GM12878 (cell line): ENCODE results near the gene LHX6. TPM values are rescaled to one million over a fixed set of nuclear protein-coding genes. Genes with fewer than 3 reads are reported as not detected.

Source experiments
- ATAC-seq: fragments of 200-7000 bp; cut with Tn5 transposase; 3 replicates; pipeline ENCODE4 v1.9.1; 2020; ENCODE audit warnings: mild to moderate bottlenecking, moderate library complexity
- BruUV-seq: library from RNA; stranded (reverse); fragments of 400-500 nt; replicated peaks from 2 replicates; lab custom pipeline; 2021; lab: Mats Ljungman, UMichigan
- CTCF ChIA-PET: fragments of 300-600 bp; sonication (Branson Sonifier 250); formaldehyde crosslinking; extraction: SDS; loops from one replicate; lab custom pipeline; 2021; ENCODE audit warnings: inconsistent platforms; lab: Yijun Ruan, JAX
- POLR2A ChIA-PET: fragments of 350-600 bp; formaldehyde crosslinking; extraction: SDS; loops from one replicate; lab custom pipeline; 2021; ENCODE audit warnings: inconsistent platforms; lab: Charles Lee
- RAD21 ChIA-PET: fragments of 300-600 bp; sonication (Branson Sonifier 250); formaldehyde crosslinking; loops from one replicate; lab custom pipeline; 2023; ENCODE audit warnings: antibody characterized with exemption; ENCODE audit not compliant: unreplicated experiment; lab: Charles Lee
- SMC1A ChIA-PET: fragments of 300-600 bp; sonication (Branson Sonifier 250); formaldehyde crosslinking; loops from one replicate; lab custom pipeline; 2023; ENCODE audit not compliant: unreplicated experiment, uncharacterized antibody; lab: Charles Lee
- DNase-seq: peaks from one replicate; pipeline ENCODE4 v3.0.0-alpha.2; 2011; ENCODE audit warnings: low read depth, low spot score
- FAIRE-seq: peaks from 3 replicates; lab custom pipeline; 2011; peaks lifted over from hg19 to GRCh38; lab: Jason Lieb, UNC
- H2AFZ ChIP-seq: 2 replicates; pipeline ENCODE4 v1.6.0; 2011; ENCODE audit warnings: low read depth, low read length, control low read depth; ENCODE audit not compliant: control insufficient read depth
- H3K27ac ChIP-seq: 2 replicates; pipeline ENCODE4 v1.5.1; 2011; ENCODE audit warnings: control low read depth; ENCODE audit not compliant: control insufficient read depth, insufficient read depth
- H3K27me3 ChIP-seq, 2 experiments: replicated peaks in 1 of 2; 2 replicates each; pipeline versions ENCODE4 v1.6.0 to v1.6.1; 2011; ENCODE audit warnings: low read length in 1 of 2; ENCODE audit not compliant: control insufficient read depth in 2 of 2, insufficient read depth in 2 of 2
- H3K36me3 ChIP-seq, 2 experiments: 2 replicates each; pipeline ENCODE4 v1.5.1; 2011; ENCODE audit warnings: low read length in 1 of 2; ENCODE audit not compliant: control insufficient read depth in 2 of 2, insufficient read depth in 2 of 2
- H3K4me1 ChIP-seq: 2 replicates; pipeline ENCODE4 v1.6.1; 2011; ENCODE audit warnings: mild to moderate bottlenecking, low read length, moderate library complexity, mixed read lengths; ENCODE audit not compliant: control insufficient read depth, insufficient read depth
- H3K4me2 ChIP-seq: 2 replicates; pipeline ENCODE4 v1.6.0; 2011; ENCODE audit warnings: control low read depth; ENCODE audit not compliant: control insufficient read depth, insufficient read depth
- H3K4me3 ChIP-seq: fragments of 200-600 bp; sonication (generic); 2 replicates; pipeline ENCODE4 v1.5.1; 2016
- H3K79me2 ChIP-seq: 2 replicates; pipeline ENCODE4 v1.6.0; 2011; ENCODE audit warnings: low read length; ENCODE audit not compliant: control insufficient read depth, insufficient read depth
- H3K9ac ChIP-seq: 2 replicates; pipeline ENCODE4 v1.8.0; 2011; ENCODE audit warnings: low read length, control low read depth, mixed read lengths; ENCODE audit not compliant: control insufficient read depth, insufficient read depth
- H3K9me3 ChIP-seq: replicated peaks from 3 replicates; pipeline ENCODE4 v1.5.1; 2011; ENCODE audit warnings: mild to moderate bottlenecking, low read length; ENCODE audit not compliant: control insufficient read depth, insufficient read depth
- H4K20me1 ChIP-seq: 2 replicates; pipeline ENCODE4 v1.6.0; 2011; ENCODE audit not compliant: control insufficient read depth, insufficient read depth
- ATF2 ChIP-seq: IDR thresholded peaks from 2 replicates; pipeline ENCODE4 v1.6.1; 2012; ENCODE audit warnings: low read length, inconsistent platforms
- ATF3 ChIP-seq: IDR thresholded peaks from 2 replicates; pipeline ENCODE4 v1.6.1; 2011; ENCODE audit warnings: low read depth, mild to moderate bottlenecking, low read length, moderate library complexity, borderline replicate concordance; ENCODE audit errors: extremely low read depth
- EGR1 ChIP-seq, 2 experiments: IDR thresholded peaks; 1 replicate in 1 of 2; 2 replicates in 1 of 2; pipeline ENCODE4 v1.6.1; 2011 to 2012; ENCODE audit warnings: low read depth in 2 of 2, low read length in 2 of 2, borderline replicate concordance in 1 of 2, mild to moderate bottlenecking in 1 of 2, moderate library complexity in 1 of 2
- FOXM1 ChIP-seq: IDR thresholded peaks from 2 replicates; pipeline ENCODE4 v1.6.1; 2012; ENCODE audit warnings: low read depth, mild to moderate bottlenecking, inconsistent platforms, low read length, moderate library complexity
- HSF1 ChIP-seq: fragments of 150-350 bp; IDR thresholded peaks from 2 replicates; pipeline ENCODE4 v1.6.1; 2014; ENCODE audit warnings: mild to moderate bottlenecking, low read depth, low read length
- MXI1 ChIP-seq: fragments of 150-350 bp; IDR thresholded peaks from 2 replicates; pipeline ENCODE4 v1.6.1; 2011; ENCODE audit warnings: low read depth, mild to moderate bottlenecking, inconsistent platforms, low read length, improper control_type of control experiment
- TCF3 ChIP-seq: IDR thresholded peaks from 2 replicates; pipeline ENCODE4 v1.6.1; 2012; ENCODE audit warnings: low read depth, mild to moderate bottlenecking, low read length, borderline replicate concordance; ENCODE audit not compliant: insufficient read depth
- USF1 ChIP-seq: IDR thresholded peaks from 2 replicates; pipeline ENCODE4 v1.6.1; 2011; ENCODE audit warnings: borderline replicate concordance, low read depth, mild to moderate bottlenecking, moderate library complexity, mixed read lengths, low read length; ENCODE audit not compliant: insufficient read depth; ENCODE audit errors: extremely low read length
- ZNF217 ChIP-seq: fragments of 450-650 bp; IDR thresholded peaks from 2 replicates; pipeline ENCODE4 v1.6.1; 2017; ENCODE audit warnings: antibody characterized with exemption, mild to moderate bottlenecking
- ZSCAN29 ChIP-seq: fragments of 450-650 bp; IDR thresholded peaks from 2 replicates; pipeline ENCODE4 v1.6.1; 2017; ENCODE audit warnings: mild to moderate bottlenecking, moderate library complexity
- WGBS: methylation state at CpG from one replicate; pipeline ENCODE4 v1.1.6; 2016; ENCODE audit warnings: low lambda C conversion rate; ENCODE audit not compliant: insufficient replicate concordance, insufficient coverage; ENCODE audit errors: missing lambda C conversion rate; 5-methylcytosine and 5-hydroxymethylcytosine counted together
- in situ Hi-C: fragments of 300-500 bp; cut with MboI; formaldehyde crosslinking; loops from 9 replicates; pipeline ENCODE4 v1.14.3; 2018; ENCODE audit warnings: mixed read lengths
- intact Hi-C: fragments of 100-400 bp; cut with micrococcal nuclease; formaldehyde crosslinking; loops from one replicate; pipeline ENCODE4 v1.14.2; 2022; ENCODE audit not compliant: unreplicated experiment
- polyA plus RNA-seq, 11 experiments: library from polyadenylated mRNA; depleted of rRNA in 4 of 11; unstranded in 6 of 11; stranded (reverse) in 5 of 11; fragments of >200 nt; fragmentation: Nextera tagmentation in 4 of 11; fragmentation: Illumina TruSeq in 1 of 11; extraction: Ambion mirVana in 4 of 11; extraction: Trizol in 1 of 11; gene quantifications; 1 replicate in 1 of 11; 2 replicates in 10 of 11; pipeline versions ENCODE4 v1.2.1 to v1.2.3, GENCODE V29; 2011 to 2016; ENCODE audit warnings: inconsistent platforms in 2 of 11, missing spikeins in 2 of 11, low read depth in 1 of 11
- total RNA-seq, 4 experiments: library from RNA; depleted of rRNA in 3 of 4; stranded (reverse); fragments of >200 nt in 3 of 4; fragmentation: Illumina TruSeq in 1 of 4; extraction: Trizol in 1 of 4; gene quantifications; 2 replicates each; pipeline versions ENCODE4 v1.2.1 to v1.2.3, GENCODE V29; 2013 to 2021

LHX6 gene
- total and polyA plus RNA-seq, 10 of the 15 experiments (the other 5 are each of a cell fraction or from before 2014, with no cell fraction given) = not detected

- TF ChIP-seq ATF2 = no peak
- TF ChIP-seq ATF3 = no peak
- TF ChIP-seq ZNF217 = no peak
- no peak for TF ChIP-seq MXI1
- no peak for TF ChIP-seq TCF3
- TF ChIP-seq ZSCAN29 = no peak
- TF ChIP-seq USF1 = no peak
- no peak for TF ChIP-seq FOXM1
- no peak for TF ChIP-seq EGR1 (IDR thresholded peaks at IDR 0.05; ENCODE audit: borderline replicate concordance in 1 of 2, low read depth in 2 of 2, low read length in 2 of 2)
- TF ChIP-seq HSF1 = no peak
- TF ChIP-seq, all 136 proteins: peak for 0
- no peaks in the 10 kb centered on the region for H3K27me3 ChIP-seq
- H3K9me3 ChIP-seq = no peaks in the 10 kb centered on the region
- no peaks in the 10 kb centered on the region for H3K79me2 ChIP-seq
- ATAC-seq (no peak), DNase-seq (no peak), FAIRE-seq (no peak)
- no peaks in the 10 kb centered on the region for H4K20me1 ChIP-seq
- no peak overlapping the region for H3K9ac ChIP-seq
- intact Hi-C loops = no loop called here
- ChIA-PET SMC1A (no interaction called here), CTCF (no interaction called here), RAD21 (no interaction called here), POLR2A (no interaction called here)
- H3K27ac ChIP-seq = no peak overlapping the region
- H3K4me2 ChIP-seq = no peak overlapping the region
- no TSS peak for BruUV-seq
- H3K4me1 ChIP-seq = no peaks in the 10 kb centered on the region
- WGBS = 5% methylated on average over 4 of the region's 4 CpGs
- no peak overlapping the region for H3K4me3 ChIP-seq
- no peak overlapping the region for H2AFZ ChIP-seq
- in situ Hi-C loops = no loop called here
- no peaks in the 10 kb centered on the region for H3K36me3 ChIP-seq
These were observed 30.9 kb downstream of the LHX6 start for GRCh38 chr9:122197882-122198281.
